ENCODE measurements around the gene ZMYND11.
"Not testable (repeated sequence)": the region's sequence is repeated elsewhere in the genome, so short reads cannot be mapped to it uniquely, and the experiment has no call there.

The ZMYND11 gene

GRCh38 chr10:132946-133898 lies 2.0 kb upstream of the ZMYND11 start:
- no peak for DNase-seq (ENCODE audit: low read depth)

DNA sequence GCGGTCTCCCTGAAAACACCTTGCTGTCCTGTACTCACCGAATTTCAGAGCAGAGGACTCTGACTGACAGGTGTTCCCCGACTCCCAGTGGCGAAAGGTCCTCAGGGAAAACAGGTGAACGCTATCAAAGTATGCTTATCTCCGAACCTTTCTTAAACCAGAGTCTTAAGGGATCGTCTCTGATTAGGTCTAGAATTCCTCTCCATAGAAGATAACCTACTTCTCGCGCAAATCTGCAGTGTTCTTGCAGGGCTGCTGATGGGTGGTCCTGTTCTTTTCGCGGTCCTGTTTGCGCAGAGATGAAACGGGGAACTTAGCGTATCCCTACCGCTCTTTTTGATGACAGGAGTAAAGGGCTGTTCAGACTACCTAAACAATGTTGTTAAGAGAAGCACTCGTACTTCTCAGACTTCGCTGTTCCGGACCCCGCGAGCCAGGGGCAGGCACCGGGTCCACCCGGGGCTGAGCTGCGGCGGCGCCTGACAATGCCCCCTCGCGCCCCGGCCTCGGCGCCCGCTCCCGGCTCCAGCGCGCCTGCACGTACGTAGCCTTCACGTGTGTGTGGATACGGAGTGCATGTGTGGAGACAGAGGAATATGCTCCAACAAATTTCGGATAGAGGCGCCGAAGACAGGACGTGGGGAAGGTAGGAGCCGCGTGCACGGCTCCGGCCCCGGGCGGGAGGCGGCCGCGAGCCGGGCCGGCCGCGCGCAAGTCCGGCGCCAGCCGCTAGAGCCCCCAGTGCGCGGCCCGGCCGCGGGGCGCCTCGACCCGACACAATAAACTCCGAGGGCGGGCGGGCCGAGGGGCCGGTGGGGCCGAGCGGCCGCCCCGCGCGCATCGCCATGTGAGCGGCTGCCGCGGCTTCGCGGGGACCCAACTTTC lies 766 bp upstream of the ZMYND11 start:
- DNase-seq (ENCODE audit: low read depth), result peak; percentile 21

GRCh38 chr10:135601-136464 lies 578 bp downstream of the ZMYND11 start:
- peak; percentile 30 for DNase-seq (ENCODE audit: low read depth)

DNA sequence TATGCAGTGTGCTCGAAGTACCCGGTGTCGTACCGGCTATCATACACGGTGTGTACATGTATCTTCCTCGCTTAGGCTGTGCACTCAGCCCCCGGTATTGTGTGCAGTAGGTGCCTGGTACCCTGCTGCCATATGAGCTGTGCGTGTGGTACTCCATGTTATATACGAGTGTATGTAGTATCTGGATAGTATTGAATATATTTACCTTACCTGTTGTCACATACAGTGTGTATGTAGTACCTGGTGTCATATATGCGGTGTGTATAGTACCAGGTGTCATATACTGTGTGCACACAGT lies 1.2 kb downstream of the ZMYND11 start:
- no peak for DNase-seq (ENCODE audit: low read depth)

GRCh38 chr10:137031-137430 lies 1.8 kb downstream of the ZMYND11 start:
- DNase-seq (ENCODE audit: low read depth), result no peak

GRCh38 chr10:137606-138005 lies 2.4 kb downstream of the ZMYND11 start:
- DNase-seq (ENCODE audit: low read depth), result no peak

DNA sequence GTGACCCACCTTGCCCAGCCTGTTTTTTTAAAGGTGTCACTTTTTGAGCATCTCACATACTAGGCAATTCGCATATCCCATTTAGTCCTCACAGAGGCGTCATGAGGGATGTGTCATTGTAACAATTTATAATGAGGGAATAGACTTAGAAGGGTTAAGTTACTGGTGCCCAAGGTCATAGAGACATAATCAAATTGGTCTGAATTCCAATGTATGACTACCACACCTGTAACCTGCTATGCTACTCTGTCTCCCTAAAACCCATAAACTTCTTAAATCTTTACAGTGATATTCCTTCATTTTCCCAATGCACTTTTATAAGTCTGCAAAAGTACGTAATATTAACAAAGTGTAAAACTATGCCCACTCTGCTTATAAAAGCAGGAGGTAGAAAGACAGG lies 7.1 kb downstream of the ZMYND11 start:
- DNase-seq (ENCODE audit: low read depth), result no peak

DNA sequence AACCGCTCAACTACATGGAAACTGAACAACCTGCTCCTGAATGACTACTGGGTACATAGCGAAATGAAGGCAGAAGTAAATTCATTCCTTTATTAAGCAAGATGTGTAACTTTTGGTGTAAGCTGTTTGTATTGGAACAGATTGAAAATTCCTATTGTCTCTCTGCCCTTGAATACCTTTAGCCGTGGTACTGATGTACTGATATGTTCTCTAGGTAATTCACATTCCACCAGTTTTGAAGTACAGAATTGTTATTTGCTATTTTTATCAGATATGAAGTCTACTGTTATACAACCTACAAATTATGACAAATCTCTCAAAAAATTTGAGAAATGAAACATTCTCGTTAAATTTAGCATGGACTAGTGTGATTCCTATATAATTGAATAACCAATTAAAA lies 17.7 kb downstream of the ZMYND11 start:
- no peak for DNase-seq (ENCODE audit: low read depth)

DNA sequence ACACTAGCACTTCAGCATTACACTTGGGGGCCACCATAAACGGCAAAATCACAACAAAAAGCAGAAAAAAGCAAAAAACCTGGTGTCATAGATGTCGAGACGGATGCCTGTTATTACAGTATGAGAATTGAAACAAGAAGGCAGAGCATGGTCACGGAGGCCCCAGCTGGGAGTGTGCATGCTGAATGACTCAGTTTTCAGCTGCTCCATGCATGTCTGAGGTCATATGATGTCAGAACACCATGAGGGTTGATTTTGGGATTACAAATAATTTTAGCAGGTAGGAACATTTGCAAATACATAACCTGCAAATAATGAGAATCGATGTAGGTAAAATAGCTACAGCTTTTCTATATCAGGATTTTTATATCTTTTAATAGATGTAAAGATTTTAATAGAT lies 19.1 kb downstream of the ZMYND11 start:
- DNase-seq (ENCODE audit: low read depth), result no peak

DNA sequence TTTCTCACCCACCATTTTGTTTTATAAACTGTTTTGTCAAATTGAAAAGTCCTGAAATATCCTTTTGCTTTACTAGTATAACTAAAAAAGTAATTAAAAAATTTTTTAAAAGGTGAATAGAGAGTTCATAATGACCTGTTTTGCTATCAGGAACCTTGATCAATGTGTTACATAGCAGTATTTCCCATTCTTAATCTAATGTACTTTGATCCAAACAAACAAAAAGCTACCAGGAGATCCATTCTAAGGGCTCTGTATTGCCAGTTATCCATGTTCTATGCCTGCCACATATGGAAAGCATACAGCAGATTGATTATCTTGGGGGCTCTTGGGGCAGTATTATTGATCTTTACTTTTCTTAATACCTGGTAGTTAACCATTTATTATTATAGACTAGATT lies 32.1 kb downstream of the ZMYND11 start:
- no peak for DNase-seq (ENCODE audit: low read depth)

DNA sequence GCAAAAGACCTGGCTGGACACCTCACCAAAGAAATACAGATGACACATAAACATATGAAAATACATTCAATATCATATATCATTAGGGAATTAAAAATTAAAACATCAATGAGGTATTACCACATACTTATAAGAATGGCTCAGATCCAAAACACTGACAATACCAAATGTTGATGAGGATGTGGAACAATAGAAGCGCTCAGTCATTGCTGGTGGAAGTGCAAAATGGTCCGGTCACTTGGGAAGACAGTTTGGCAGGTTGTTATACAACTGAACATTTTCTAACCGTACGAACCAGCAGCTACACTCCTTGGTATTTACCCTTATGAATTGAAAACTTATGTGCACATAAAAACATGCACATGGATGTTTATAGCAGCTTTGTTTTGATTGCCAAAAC lies 38.5 kb downstream of the ZMYND11 start:
- DNase-seq (ENCODE audit: low read depth), result no peak

DNA sequence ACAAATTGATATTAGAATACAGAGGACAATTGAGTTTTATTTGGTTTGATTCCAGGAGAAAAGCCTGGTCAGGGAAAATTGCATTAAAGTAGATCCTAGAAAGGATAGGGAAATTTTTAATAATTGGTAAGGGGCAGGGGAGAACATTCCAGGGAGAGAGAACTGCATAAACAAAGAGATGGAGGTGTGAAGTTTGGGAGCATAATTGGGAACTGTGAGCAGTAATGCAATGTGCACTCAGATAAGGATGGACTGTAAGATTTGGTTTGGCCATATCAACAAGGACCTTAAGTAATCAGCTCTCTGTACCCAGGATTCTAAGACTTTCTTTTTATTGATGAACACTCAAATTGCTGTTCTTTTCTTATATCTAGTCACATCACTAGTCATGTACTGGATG lies 41.4 kb downstream of the ZMYND11 start:
- DNase-seq (ENCODE audit: low read depth), result no peak

GRCh38 chr10:178208-178607 lies 43.0 kb downstream of the ZMYND11 start:
- DNase-seq (ENCODE audit: low read depth), result no peak

- no peak for DNase-seq (ENCODE audit: low read depth)
These were observed 43.5 kb downstream of the ZMYND11 start for GRCh38 chr10:178723-179122.

- no peak for DNase-seq (ENCODE audit: low read depth)
These were observed 47.4 kb downstream of the ZMYND11 start for GRCh38 chr10:182441-183201.

- DNase-seq (ENCODE audit: low read depth), result no peak
These were observed 48.9 kb downstream of the ZMYND11 start for GRCh38 chr10:184174-184573.

GRCh38 chr10:184911-185310 lies 49.7 kb downstream of the ZMYND11 start:
- DNase-seq (ENCODE audit: low read depth), result no peak

GRCh38 chr10:185571-185970 lies 50.3 kb downstream of the ZMYND11 start:
- not testable (repeated sequence) for DNase-seq (ENCODE audit: low read depth)

DNA sequence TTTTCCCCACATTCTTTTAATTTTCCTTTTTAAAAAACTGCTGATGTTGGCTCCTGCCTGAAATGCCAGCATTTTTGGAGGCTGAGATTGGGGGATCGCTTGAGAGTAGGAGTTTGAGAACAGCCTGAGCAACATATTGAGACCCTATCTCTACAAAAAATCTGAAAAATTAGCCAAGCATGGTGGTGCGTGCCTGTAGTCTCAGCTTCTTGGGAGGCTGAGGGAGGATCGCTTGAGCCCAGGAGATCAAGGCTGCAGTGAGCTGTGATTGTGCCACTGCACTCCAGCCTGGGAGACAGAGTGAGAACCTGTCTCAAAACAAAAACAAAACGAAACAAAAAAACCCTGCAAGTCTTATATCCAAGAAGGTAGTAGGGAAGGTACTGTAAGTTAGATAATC lies 51.7 kb downstream of the ZMYND11 start:
- no peak for DNase-seq (ENCODE audit: low read depth)

DNA sequence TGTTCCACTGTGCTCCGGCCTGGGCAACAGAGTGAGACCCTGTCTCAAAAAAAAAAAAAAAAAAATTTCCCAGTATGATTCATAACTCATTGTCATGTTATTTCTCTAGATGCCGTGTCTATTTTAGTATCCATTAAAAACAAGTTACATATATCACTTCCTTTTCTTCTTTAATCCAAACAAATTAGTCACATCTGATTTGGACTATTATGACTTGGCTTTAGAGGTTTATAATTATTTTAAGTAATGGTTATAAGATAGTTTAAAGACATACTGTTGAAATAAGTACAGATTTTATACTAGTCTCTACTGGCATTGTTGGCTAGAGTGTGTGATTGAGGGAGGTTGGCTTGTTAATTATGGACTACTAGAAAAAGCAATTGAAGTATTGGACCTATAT lies 53.3 kb downstream of the ZMYND11 start:
- no peak for DNase-seq (ENCODE audit: low read depth)

GRCh38 chr10:190216-190615 lies 55.0 kb downstream of the ZMYND11 start:
- no peak for DNase-seq (ENCODE audit: low read depth)

Measured in stimulated activated CD8-positive, alpha-beta memory T cell treated with anti-CD3 and anti-CD28 coated beads, Interleukin-15, amount 100 ng/mL, for 24 hours (primary cell).